Mucosa of gallbladder (tissue), 1 donor: ENCODE measurements around the gene RGCC. TPM values are rescaled to one million over a fixed set of nuclear protein-coding genes. Genes with fewer than 3 reads are reported as not detected.
A peak's percentile ranks its signal among the peaks of the same experiment; 100 is the strongest.
"Not testable (repeated sequence)": the region's sequence is repeated elsewhere in the genome, so short reads cannot be mapped to it uniquely, and the experiment has no call there.

ENCODE experiments used
- DNase-seq: peaks from one replicate; pipeline ENCODE4 v3.0.0-alpha.2; 2020; ENCODE audit warnings: low spot score
- total RNA-seq: library from RNA; stranded (reverse); gene quantifications from one replicate; pipeline ENCODE4 v1.2.1, GENCODE V29; 2021
- donor health status: DM: no; HTN: no; CAD: no.

RGCC gene, protein sequence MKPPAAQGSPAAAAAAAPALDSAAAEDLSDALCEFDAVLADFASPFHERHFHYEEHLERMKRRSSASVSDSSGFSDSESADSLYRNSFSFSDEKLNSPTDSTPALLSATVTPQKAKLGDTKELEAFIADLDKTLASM
- 38.8 TPM for total RNA-seq

DNA sequence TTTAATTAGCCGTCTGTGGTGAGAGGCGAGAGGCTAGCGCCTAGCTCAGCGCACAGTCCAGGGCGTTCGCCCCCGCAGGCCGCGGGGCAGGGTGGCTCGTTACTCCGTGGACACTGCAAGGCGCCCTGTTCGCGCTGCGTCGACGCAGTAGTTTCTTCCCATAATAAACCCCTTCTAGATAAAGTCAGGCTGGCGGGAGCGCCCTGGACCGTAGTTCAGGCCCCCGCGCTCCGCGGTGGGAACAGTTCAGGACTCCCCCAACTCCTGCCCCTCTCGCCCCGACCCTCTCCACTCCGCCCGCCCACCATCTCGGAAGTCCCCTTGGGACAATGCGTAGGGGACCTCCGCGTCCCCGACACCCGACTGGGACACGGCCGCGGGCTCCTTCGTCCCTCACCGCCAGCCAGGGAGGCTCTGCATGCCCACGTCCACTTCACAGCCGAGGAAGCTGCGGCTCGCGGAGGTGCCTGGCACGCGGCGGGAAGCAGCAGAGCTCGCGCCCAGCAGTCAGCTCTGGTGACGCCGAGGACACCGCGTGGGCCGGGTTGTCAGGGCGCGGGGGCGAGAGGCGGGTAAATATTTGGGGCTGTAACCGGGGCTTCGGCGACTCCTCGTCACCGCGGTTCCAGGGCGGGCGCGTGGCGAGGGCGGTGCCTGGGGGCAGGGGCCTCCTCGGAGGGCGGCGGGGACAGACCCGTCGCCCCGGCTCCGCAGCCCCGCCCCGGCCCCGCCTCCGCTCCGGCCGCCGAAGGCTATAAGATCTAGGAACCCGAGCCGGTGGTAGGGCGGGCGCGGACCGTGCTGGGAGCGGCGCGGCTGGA is at the start of gene RGCC:
Gene RGCC, plus strand, starts transcription at position 783 of the 821 bp plus-strand sequence. CDS start 158 bp downstream, outside the sequence.
- DNase-seq = peak; percentile 47

DNA sequence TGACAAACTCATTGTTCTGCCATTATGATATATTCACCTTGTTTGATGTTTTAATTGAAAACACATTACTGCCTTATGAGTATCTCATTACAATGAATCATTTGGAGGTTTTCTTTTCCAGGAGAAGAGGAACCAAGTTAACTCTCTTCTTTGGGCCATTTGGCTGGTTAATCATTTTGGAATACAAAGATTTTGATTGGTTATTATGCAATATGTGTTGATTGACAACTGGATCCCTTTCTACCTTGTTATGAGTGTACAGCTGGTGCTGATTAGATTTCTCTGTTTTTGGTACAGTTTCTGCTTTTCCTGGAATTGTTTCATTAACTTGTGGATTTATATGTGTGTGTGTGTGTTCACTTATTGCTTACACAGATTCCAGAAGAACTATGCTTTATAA is 49.2 kb upstream of the RGCC start:
- DNase-seq = no peak

GRCh38 chr13:41408746-41409145 is 48.6 kb upstream of the RGCC start:
- DNase-seq = no peak

- no peak for DNase-seq
Measured at GRCh38 chr13:41409611-41410010, 47.7 kb upstream of the RGCC start.

GRCh38 chr13:41411060-41411459 is 46.3 kb upstream of the RGCC start:
- no peak for DNase-seq

GRCh38 chr13:41411522-41411921 is 45.8 kb upstream of the RGCC start:
- no peak for DNase-seq

- DNase-seq = no peak
Measured at GRCh38 chr13:41413872-41414271, 43.5 kb upstream of the RGCC start.

GRCh38 chr13:41416276-41416675 is 41.1 kb upstream of the RGCC start:
- DNase-seq = no peak

- DNase-seq = no peak
Measured at GRCh38 chr13:41418027-41418426, 39.3 kb upstream of the RGCC start.

DNA sequence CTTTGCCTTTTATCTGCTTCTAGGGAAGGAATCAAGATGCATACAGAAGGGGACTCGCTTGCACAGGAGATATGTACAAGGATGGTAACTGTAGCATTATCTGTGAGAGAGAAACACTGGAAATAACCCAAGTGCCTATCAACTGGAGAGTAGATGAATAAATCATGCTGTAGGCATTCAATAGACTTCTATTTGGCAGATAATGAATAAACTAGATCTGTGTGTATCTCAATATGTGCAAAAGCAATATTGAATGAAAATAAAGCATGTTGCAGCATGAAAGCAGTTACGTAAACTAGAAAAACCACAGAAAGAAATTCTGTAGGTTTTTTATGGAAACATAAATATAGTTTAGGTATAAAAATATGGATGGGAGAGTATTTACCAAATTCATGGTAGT is 38.6 kb upstream of the RGCC start:
- DNase-seq = no peak

DNA sequence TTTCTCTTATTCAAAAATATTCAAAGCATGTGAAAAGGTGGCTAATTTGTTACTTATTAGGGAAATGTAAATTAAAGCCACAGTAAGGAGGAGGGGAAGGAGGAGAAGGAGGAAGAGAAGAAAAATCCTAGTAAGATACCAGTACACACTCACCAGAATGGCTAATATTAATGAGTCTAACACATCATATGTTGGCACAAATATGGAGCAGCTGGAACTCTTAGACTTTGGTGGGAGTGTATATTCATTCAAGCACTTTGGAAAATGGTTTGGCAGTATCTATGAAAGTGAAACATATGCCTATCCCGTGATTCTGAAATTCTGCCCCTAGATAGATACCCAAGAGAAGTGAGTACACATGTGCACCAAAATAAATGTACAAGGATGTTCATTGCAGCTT is 38.1 kb upstream of the RGCC start:
- DNase-seq = no peak

DNA sequence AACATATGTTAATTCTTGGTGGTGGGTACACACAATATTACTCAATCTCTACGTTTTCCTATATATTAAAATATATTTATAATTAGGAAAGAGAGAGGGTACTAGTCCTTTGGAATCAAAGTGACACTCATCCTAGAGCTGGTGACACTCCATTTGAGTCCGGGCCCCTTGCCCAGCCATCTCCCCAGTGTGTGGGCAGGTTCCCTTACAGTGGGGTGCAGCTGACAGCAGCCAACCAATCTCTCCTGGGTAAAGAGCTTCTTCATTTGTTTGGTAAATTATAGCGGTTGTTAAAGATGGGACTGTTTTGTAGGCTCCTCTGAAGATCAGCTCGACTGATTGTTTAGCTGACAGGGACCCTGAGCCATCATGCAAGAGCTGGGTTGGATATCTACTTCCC is 37.2 kb upstream of the RGCC start:
- no peak for DNase-seq

- not testable (repeated sequence) for DNase-seq
Measured at GRCh38 chr13:41421330-41421729, 36.0 kb upstream of the RGCC start.

- peak; percentile 28 for DNase-seq
Measured at GRCh38 chr13:41421983-41422382, 35.4 kb upstream of the RGCC start.

DNA sequence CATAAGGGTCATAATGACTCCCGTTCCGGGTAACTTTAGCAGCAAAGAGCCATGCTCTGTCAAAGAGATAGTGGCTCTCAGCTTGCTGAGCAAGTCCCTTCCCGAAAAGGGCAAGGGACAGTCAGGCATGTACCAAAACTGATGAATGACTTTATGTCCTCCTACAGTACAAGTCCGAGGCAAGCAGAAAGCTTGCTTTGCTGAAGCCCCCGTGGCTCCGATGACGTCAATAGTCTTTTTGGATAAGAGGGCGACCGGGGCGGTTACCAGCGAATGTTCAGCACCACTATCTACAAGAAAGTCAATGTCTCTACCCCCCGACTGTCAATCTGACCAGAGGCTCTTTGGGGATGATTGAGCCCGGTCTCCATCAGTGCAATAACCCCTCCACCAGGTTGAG is 34.1 kb upstream of the RGCC start:
- DNase-seq = not testable (repeated sequence)

GRCh38 chr13:41424675-41425074 is 32.7 kb upstream of the RGCC start:
- not testable (repeated sequence) for DNase-seq

GRCh38 chr13:41426047-41426446 is 31.3 kb upstream of the RGCC start:
- DNase-seq = no peak

DNA sequence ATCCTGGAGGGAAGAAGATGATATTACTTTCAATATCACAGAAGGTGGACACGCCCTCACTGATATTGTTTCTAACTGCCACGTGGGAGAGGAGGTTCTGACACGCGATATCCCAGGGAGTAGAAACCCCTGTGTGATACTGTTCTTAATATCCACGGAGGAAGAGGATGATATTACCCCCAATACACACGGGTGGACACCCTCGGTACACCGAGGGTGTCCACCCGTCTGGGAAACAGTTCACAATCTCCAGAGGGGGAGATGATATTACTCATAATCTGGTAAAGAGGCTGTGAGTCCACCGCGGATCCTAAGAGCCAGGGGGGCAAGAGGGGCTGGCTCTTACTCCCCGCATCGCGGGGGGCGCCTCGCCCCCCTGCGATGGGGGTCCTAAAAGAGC is 29.7 kb upstream of the RGCC start:
- no peak for DNase-seq

DNA sequence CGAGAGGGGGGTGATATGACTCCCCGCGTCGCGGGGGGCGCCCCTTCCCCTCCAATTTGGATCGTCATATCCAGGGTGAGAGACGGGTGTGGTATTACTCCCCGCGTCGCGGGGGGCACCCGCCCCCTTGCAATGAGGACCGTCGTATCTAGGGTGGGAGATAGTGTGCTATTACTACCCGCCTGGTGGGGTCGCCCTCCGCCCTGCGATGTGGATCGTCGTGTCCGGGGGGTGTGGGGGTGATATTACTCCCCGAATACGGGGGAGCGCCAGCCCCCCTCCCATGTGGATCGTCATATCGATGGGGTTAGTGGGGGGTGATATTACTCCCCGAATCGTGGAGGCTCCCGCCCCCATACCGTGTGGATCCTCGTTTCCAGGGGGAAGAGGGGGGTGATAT is 29.2 kb upstream of the RGCC start:
- no peak for DNase-seq

DNA sequence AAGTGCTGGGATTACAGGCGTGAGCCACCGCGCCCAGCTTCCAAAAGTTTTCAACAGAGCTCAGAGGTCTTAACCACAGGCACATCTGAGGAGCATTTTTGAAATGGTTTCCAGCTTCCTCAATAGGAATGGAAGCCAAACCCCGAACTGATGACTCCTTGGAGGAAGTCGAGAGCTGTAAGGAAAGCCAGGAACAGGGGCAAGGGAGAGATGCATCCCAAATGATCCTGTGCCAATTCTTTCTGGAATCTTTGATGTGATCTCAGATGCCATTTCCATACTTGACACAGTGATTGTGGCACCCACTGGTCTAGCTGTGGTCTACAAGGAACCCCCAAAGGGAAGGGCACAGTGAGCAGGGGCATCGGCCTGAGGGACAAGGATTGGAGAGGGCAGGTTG is 23.3 kb upstream of the RGCC start:
- DNase-seq = not testable (repeated sequence)

DNA sequence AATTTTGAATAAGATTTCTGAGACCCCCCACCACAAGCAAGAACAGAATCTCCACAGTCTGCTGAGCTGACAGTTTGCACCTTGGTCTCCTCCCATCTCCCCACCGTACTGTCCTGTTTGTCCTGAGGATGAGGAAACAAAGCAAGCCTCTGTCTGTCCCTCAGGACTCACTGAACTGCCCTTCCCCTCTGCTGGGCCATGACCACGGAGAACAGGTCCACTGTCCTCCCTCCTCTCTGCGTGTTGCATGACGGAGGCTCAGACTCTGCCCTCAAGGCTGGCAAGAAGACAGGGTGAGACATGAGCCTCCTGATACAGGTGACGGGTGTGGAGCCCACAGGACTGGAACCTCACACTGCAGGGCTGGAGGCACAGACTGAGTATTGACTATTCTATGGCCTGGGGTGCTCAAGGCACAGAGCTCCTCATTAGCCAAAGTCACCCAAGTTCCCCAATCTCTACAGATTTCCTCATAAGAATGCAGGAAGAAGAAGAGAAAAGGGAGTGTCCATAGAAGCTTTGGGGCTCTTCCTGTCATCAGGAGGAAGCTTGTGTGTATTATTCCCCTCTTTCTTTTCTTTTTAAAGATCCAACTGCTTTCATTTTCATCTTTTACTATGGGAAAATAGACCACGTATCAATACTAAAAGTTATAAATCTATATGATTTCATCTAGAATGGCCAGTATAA is 22.4 kb upstream of the RGCC start:
- DNase-seq = no peak

DNA sequence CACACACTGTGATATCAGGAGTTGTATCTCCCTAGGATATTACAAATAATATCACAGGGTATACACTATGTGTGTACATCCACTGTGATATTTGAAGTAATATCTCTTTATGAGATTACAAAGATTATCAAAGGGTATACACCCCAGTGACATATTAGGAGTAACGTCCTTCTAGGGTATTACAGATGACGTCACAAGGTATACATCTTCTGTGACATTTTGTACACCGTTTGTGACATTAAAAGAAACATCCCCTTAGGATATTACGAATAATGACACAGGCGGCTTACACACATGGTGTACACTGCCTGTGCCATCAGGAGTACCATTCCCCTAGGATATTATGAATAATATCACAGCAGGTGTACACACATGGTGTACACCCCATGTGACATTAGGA is 13.4 kb upstream of the RGCC start:
- DNase-seq = no peak

DNA sequence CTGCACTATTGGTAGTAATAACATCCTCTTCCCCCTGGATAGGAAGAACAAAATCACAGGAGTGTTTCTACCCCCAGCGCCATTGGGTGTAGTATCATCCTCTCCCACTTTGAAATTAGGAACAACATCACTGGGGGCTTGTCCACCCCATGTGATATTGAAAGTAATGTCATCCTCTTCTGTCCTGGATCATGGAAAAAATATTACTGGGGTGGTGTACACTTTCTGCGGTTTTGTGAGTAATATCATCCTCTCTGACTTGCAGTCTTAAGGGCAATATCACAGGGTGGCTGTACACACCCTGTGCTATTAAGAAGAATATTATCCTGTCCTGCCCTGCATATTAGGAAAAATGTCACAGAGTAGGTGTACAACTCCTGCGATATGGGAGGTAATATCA is 4.9 kb upstream of the RGCC start:
- no peak for DNase-seq
